Peyer's patch (tissue), 4 donors: ENCODE measurements around the gene DERA. TPM values are rescaled to one million over a fixed set of nuclear protein-coding genes. Genes with fewer than 3 reads are reported as not detected.

Source experiments
- DNase-seq, 3 donors: peaks; one replicate each; pipeline ENCODE4 v3.0.0-alpha.2; 2017 to 2019
- H3K27ac ChIP-seq, 4 donors: fragments of 200-600 bp; sonication (generic); one replicate each; pipeline ENCODE4 v1.5.1; 2016 to 2019
- H3K27me3 ChIP-seq, 2 donors: fragments of 200-600 bp; sonication (generic); one replicate each; pipeline ENCODE4 v1.5.1; 2019
- H3K36me3 ChIP-seq, 3 donors: fragments of 200-600 bp; sonication (generic); one replicate each; pipeline ENCODE4 v1.5.1; 2016 to 2019
- H3K4me1 ChIP-seq, 4 donors: fragments of 200-600 bp; sonication (generic); one replicate each; pipeline ENCODE4 v1.5.1; 2016 to 2019
- H3K4me3 ChIP-seq, 4 donors: fragments of 200-600 bp; sonication (generic); 1 replicate in 3 of 4; 2 replicates in 1 of 4; pipeline ENCODE4 v1.5.1; 2016 to 2019; ENCODE audit warnings: mild to moderate bottlenecking in 1 of 4
- H3K9me3 ChIP-seq, 4 donors: fragments of 200-600 bp; sonication (generic); one replicate each; pipeline ENCODE4 v1.5.1; 2016 to 2019; ENCODE audit warnings: mild to moderate bottlenecking in 1 of 4
- POLR2A ChIP-seq, 2 donors: fragments of 450-650 bp; IDR thresholded peaks; one replicate each; pipeline ENCODE4 v1.5.1; 2017; ENCODE audit warnings: antibody characterized with exemption in 2 of 2, mild to moderate bottlenecking in 2 of 2, moderate library complexity in 2 of 2
- total RNA-seq, 4 donors: library from RNA; depleted of rRNA; stranded (reverse); fragments of >200 nt; gene quantifications; one replicate each; pipeline ENCODE4 v1.1.0, GENCODE V29; 2016
- TF ChIP-seq, protein P1 (sequence below), 6 experiments: fragments of 450-650 bp in 4 of 6; fragments of 200-600 bp in 2 of 6; sonication (generic) in 1 of 6; IDR thresholded peaks; one replicate each; pipeline ENCODE4 v1.5.1; 2017 to 2019; ENCODE audit warnings: antibody characterized with exemption in 6 of 6, mild to moderate bottlenecking in 3 of 6, moderate library complexity in 1 of 6

The DERA gene
- total RNA-seq, 4 donors from 2014 or later, result 45.4 to 111 (median 78.9) TPM

DNA sequence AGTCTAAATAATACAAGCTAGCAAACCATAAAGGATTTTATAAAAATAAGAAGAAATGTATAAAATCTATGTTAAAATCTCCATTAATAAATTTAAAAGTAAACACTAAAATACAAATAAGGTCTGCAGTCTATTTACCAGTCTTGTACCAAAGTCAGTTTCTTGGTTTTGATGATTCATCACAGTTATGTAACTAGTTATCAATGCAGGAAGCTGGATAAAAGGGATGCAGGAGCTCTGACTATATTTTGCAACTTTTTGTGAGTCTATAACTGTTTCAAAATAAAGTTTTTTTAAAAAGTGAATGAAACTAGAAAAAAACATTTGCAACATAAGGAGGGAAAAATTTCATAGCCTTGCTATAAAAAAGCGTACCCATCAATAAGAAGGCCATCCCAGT, 151.5 kb downstream of the DERA start:
- no peaks in the 10 kb centered on the region for H3K9me3 ChIP-seq
- H3K4me3 ChIP-seq, result no peak overlapping the region
- no peak for DNase-seq
- H3K4me1 ChIP-seq, result no peaks in the 10 kb centered on the region
- no peaks in the 10 kb centered on the region for H3K36me3 ChIP-seq
- no peaks in the 10 kb centered on the region for H3K27me3 ChIP-seq
- H3K27ac ChIP-seq, result no peak overlapping the region
- TF ChIP-seq, protein P1, sequence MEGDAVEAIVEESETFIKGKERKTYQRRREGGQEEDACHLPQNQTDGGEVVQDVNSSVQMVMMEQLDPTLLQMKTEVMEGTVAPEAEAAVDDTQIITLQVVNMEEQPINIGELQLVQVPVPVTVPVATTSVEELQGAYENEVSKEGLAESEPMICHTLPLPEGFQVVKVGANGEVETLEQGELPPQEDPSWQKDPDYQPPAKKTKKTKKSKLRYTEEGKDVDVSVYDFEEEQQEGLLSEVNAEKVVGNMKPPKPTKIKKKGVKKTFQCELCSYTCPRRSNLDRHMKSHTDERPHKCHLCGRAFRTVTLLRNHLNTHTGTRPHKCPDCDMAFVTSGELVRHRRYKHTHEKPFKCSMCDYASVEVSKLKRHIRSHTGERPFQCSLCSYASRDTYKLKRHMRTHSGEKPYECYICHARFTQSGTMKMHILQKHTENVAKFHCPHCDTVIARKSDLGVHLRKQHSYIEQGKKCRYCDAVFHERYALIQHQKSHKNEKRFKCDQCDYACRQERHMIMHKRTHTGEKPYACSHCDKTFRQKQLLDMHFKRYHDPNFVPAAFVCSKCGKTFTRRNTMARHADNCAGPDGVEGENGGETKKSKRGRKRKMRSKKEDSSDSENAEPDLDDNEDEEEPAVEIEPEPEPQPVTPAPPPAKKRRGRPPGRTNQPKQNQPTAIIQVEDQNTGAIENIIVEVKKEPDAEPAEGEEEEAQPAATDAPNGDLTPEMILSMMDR (IDR thresholded peaks at IDR 0.05), result no peak
- TF ChIP-seq POLR2A (IDR thresholded peaks at IDR 0.05), result no peak

DNA sequence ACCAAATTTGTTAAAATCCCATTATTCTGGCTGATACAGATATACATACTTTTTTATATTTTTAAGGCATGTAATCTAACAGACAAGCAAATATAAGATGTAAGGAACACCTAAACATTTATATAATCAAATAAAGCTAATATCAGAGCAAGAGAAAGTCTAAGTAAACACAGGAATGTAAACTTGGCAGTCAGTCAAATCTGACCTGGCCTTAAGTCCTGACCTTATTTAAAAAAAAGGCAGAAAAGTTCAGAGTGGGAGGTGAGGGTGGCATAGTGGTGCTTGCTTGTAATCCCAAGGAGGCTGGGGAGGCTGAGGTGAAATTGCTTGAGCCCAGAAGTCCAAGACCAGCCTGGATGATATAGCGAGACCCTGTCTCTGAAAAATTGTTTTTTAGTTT, 152.6 kb downstream of the DERA start:
- TF ChIP-seq POLR2A (IDR thresholded peaks at IDR 0.05), result no peak
- TF ChIP-seq, protein P1 (IDR thresholded peaks at IDR 0.05), result no peak
- Histone ChIP-seq H3K27me3 (no peaks in the 10 kb centered on the region), H3K9me3 (no peaks in the 10 kb centered on the region), H3K36me3 (no peaks in the 10 kb centered on the region), H3K4me1 (no peaks in the 10 kb centered on the region), H3K4me3 (no peak overlapping the region), H3K27ac (no peak overlapping the region)
- no peak for DNase-seq

GRCh38 chr12:16070113-16070512, 159.0 kb downstream of the DERA start:
- no peak for TF ChIP-seq POLR2A (IDR thresholded peaks at IDR 0.05)
- TF ChIP-seq, protein P1 (IDR thresholded peaks at IDR 0.05), result no peak
- Histone ChIP-seq H3K9me3 (no peaks in the 10 kb centered on the region), H3K36me3 (no peaks in the 10 kb centered on the region), H3K27me3 (no peaks in the 10 kb centered on the region), H3K27ac (no peak overlapping the region), H3K4me1 (no peaks in the 10 kb centered on the region), H3K4me3 (no peak overlapping the region)
- no peak for DNase-seq

DNA sequence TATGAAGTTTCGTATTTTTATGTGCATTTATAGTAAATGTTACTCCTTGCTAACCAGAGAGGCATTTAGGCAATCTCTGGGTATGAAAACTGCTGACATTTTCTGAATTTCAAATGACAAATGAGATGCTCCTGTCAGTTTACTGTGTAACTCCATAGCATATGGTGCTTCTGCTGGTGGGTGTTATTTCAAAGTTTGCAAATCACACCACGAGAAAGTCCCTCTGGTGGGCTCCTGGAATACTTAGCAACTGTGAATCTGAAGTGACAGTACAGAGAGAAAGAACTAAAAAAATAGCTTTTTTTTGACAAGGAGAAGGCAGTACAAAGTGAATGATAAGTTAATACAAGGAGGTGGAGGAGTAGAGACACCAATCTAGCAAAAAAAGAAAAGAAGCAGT, 161.5 kb downstream of the DERA start:
- Histone ChIP-seq H3K36me3 (no peaks in the 10 kb centered on the region), H3K9me3 (no peaks in the 10 kb centered on the region)
- no peak for TF ChIP-seq POLR2A (IDR thresholded peaks at IDR 0.05)
- TF ChIP-seq, protein P1 (IDR thresholded peaks at IDR 0.05), result no peak

GRCh38 chr12:16074894-16075293, 163.8 kb downstream of the DERA start:
- Histone ChIP-seq H3K4me1 (no peaks in the 10 kb centered on the region), H3K4me3 (no peak overlapping the region), H3K9me3 (no peaks in the 10 kb centered on the region), H3K36me3 (no peaks in the 10 kb centered on the region), H3K27me3 (no peaks in the 10 kb centered on the region), H3K27ac (no peak overlapping the region)
- no peak for DNase-seq
- no peak for TF ChIP-seq POLR2A (IDR thresholded peaks at IDR 0.05)
- TF ChIP-seq, protein P1 (IDR thresholded peaks at IDR 0.05), result no peak

More for the DNA sequence above, 161.5 kb downstream of the DERA start:
- Histone ChIP-seq H3K27ac (no peak overlapping the region), H3K27me3 (no peaks in the 10 kb centered on the region), H3K4me3 (no peak overlapping the region), H3K4me1 (no peaks in the 10 kb centered on the region)
- no peak for DNase-seq

GRCh38 chr12:16075887-16076286, 164.8 kb downstream of the DERA start:
- Histone ChIP-seq H3K27ac (no peak overlapping the region), H3K36me3 (no peaks in the 10 kb centered on the region), H3K4me1 (no peaks in the 10 kb centered on the region), H3K27me3 (no peaks in the 10 kb centered on the region), H3K4me3 (no peak overlapping the region), H3K9me3 (no peaks in the 10 kb centered on the region)
- no peak for DNase-seq
- TF ChIP-seq POLR2A (IDR thresholded peaks at IDR 0.05), result no peak
- TF ChIP-seq, protein P1 (IDR thresholded peaks at IDR 0.05), result no peak
